Neural progenitor cell (in vitro differentiated cells): ENCODE measurements around the gene SYTL3.

Source experiments
- CTCF ChIP-seq: fragments of 200-600 bp; sonication (generic); IDR thresholded peaks from 2 replicates; pipeline ENCODE4 v1.5.1; 2017; ENCODE audit warnings: antibody characterized with exemption, mild to moderate bottlenecking
- EZH2 ChIP-seq: fragments of 200-600 bp; sonication (generic); IDR thresholded peaks from 2 replicates; pipeline ENCODE4 v1.6.1; 2017; ENCODE audit warnings: antibody characterized with exemption, mild to moderate bottlenecking, moderate library complexity
- EZH2phosphoT487 ChIP-seq: fragments of 200-600 bp; sonication (generic); IDR thresholded peaks from 2 replicates; pipeline ENCODE4 v1.6.1; 2017; ENCODE audit warnings: antibody characterized with exemption

- TF ChIP-seq CTCF: no peak
- TF ChIP-seq EZH2: no peak
- no peak for TF ChIP-seq EZH2phosphoT487
Observed at GRCh38 chr6:158760618-158761250, 110.9 kb downstream of the SYTL3 start.
